ENCODE data around the gene SBSN.

The SBSN gene

DNA sequence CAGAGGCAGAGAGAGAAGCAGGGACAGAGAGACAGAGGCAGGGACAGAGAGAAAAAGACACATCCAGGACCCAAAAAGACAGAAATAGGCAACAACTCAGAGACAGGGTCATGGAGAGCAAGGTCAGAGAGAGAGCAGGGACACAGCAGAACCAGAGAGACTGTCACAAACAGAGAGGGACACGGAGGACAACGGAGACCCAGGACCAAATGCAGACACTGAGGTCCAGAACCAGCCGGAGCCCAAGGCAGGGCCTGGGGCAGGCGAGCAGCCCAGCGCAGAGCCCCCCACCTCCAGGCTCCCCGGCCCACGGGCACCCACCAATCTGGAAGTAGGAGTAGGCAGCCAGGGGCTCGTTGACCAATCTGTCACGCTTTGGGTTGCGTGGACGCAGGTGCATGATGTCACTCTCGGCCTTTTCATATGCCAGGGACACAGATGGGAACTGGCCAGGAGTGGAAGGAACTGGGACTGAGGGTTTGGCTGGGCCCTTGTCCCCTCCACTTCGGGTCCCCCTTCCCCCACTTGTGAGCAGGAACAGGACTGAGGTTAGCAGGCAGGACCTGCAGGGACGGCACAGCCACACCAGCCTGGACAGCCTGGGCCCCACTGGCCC, 25.4 kb upstream of the SBSN start:
- no peak for DNase-seq

DNA sequence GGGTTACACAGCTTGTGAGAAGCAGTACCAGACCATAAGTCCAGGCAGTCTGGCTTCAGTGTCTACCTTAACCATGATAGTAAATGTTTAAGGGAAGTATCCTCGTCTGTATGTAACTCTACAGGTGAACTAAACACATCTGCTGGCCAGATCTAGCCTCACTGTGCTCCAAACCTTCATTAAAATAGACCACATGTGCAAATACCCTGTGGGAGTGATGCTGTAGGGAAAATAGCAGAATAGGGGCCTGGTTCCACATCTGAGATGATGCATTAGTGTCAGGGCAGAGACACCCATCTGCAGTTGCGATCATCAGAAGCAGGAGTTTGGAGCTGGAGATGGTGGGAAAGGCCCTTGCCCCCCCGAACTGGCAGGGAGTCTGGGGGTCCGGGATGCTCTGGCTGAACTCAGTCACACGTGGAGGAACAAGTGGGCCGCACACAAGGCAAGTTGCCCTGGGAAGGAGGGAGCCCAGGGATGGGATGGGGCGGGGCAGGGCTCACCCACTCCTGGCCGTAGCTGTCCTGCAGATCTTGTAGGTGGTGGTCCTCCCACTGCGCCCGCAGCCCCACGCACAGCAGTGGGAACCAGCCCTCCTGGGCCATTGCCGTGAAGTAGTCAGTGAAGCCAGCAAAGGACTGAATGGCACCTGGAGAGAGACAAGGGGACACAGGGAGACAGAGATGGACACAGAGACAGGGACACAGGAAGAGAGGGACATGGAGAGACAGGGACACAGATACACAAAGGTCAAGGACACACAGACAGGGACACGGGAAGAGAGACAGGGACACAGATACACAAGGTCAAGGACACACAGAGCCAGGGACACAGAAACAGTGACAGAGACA, 24.6 kb upstream of the SBSN start:
- no peak for DNase-seq

DNA sequence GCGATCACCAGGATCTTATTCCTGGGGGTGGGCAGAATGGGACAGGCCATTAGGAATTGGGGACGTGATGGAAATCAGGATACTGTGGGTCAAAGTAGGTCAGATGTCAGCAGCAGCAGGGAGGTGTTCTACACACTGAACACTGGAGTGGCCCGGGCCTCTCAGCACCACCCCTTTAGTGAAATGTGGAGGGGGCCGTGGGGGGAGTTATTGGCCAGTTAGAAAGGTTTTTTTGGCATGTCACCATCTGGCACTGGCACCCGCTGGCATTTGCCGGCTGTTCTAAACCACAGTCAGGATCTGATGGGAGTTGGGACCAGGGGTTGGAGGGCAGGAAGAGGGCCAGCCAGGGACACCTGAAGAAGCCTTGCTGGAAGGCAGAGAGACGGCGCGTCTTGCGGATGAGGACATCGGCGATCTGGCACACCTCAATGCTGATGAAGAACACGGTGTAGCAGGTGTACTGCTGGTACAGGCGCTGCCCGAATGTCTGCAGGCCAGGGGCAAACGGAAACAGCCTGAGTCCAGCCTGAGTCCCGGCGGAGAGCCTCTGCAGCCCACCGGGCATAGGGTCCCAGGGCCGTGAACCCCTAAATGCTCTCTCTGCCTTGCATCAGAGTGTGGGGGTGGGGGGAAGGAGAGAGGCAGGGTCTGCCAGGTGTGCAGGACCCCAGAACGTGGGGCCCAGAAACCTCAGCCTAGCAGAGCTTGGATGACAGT, 23.1 kb upstream of the SBSN start:
- no peak for DNase-seq

DNA sequence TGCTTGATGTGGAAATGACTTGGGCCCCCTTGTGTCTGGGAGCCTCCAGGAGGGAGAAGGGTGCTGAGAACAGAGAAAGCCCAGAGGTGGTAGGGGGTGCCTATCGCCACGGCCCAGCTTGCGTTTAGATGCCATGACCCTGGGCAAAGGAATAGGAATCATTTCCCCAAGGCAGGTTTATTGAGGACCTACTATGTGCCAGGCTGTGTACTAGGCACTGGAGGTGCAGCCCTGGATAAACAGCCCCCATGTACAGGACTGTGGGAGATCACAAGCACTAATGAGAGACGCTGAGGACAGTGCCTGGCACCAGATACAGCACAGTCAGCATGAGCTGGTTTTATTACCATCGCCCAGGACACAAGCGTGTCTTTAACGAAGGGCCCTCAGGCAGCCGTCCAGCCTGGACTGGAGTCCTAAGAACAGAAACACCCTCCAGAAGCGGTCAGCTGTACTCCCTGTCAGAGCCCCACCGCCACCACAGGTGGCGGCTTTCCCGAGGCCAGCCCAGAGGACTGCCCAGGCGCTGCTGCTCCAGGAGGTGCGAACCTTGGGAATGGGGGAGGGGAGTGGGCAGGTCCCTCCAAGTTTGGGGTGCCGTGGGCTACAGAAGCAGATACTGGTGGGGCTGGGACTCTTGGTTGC, 21.9 kb upstream of the SBSN start:
- no peak for DNase-seq

DNA sequence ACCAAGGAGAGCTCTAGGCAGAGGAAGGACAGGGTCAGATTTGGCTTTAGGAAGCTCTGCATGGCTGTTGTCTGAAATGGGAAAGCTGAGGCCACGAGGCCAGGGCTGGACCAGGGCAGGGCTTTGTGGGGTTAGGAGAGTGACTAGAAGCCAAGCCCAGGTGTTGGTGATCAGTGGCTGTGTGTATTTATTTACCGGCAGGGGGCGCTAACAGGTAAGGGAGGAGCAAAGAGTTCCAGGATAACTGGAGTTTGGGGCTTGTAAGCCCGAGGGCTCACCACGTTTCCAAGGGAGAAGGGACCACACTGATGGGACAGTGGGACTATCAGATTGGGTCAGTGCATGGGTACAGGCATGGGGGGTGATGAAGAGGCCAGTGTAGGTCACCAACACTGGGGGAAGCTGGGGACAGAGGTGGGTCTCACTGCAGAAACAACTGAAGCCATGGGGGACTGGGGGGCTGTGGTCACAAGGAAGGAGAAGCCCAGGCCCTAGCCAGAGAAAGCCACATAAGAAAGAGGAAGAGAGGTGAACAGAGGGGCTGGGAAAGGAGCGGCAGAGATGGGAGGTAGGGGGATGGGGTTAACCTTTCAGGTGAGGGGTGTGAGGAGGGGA, 21.2 kb upstream of the SBSN start:
- DNase-seq = peak; percentile 22

GRCh38 chr19:35546532-35546931, 18.4 kb upstream of the SBSN start:
- DNase-seq = no peak

GRCh38 chr19:35545855-35546381, 17.8 kb upstream of the SBSN start:
- DNase-seq = no peak

DNA sequence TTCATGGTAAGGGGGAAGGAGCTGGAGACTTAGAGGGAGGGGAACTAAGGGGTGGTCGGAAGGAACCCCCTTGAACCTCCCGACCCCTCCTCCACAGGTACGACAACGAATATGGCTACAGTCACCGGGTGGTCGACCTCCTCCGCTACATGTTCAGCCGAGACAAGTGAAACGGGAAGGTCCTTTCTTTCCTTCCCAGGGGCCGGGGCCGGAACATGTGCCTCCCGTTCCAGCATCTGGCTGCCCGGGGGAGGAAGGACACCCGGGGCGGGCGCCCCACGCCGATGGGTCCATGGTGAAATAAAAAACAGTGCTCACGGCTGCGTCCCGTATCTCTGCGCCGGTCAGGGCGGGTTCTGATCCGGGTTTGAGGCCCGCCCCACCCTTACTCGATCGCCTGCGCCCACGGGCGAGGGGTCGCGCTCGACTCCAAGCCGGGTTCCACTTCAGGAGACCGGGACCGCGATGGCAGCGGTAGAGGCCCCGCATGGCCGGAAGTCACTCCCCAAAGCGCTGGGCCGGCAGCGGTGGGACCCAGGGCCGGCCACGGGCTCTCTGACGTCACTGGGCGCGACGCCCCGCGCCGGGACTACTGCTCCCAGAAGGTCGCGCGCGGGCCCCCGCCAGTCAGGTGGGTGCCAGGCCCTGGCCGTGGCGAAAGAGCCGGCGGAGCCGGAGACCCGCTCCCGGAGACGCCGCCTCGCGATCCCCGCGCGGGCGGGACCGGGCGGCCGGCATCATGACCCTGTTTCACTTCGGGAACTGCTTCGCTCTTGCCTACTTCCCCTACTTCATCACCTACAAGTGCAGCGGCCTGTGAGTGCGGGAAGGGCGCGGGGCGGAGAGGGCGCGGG, 17.1 kb upstream of the SBSN start, which contains the start of gene TMEM147:
Gene TMEM147 (plus strand): TSS at position 626 of the 854 bp plus-strand sequence. CDS start 114 bp downstream, at position 740.
- DNase-seq = peak; percentile 69

DNA sequence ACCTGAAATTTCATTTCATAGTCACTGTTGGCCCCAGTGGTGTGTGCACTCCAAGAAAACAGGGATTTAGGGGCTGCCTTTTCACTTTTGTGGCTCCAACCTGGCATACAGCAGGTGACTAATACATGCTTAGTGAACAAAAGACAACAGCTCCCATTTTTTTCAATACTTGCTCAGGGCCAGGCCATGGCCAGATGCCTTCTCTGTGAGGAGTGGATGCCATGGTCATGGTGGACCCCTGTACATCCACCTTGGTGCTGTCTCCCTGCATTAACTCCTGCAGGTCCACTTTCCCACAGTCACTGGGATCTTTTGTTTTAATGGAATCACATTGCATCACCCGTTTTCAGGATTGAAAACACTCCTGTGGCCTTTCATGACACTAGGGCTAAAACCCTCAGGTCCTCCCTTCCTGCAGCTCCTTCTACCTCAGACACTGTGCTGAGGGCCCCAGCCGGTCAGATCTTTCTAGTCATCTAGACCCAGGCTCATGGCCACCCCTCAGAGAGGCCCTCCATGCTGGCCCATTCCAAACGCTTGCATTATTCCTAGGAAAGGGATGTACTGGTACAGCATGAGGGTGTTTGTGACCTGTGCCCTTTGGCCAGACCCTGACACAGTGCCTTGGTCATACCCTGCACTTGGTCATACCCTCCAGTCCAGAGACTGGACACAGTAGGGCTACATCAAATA, 16.1 kb upstream of the SBSN start:
- DNase-seq = no peak

DNA sequence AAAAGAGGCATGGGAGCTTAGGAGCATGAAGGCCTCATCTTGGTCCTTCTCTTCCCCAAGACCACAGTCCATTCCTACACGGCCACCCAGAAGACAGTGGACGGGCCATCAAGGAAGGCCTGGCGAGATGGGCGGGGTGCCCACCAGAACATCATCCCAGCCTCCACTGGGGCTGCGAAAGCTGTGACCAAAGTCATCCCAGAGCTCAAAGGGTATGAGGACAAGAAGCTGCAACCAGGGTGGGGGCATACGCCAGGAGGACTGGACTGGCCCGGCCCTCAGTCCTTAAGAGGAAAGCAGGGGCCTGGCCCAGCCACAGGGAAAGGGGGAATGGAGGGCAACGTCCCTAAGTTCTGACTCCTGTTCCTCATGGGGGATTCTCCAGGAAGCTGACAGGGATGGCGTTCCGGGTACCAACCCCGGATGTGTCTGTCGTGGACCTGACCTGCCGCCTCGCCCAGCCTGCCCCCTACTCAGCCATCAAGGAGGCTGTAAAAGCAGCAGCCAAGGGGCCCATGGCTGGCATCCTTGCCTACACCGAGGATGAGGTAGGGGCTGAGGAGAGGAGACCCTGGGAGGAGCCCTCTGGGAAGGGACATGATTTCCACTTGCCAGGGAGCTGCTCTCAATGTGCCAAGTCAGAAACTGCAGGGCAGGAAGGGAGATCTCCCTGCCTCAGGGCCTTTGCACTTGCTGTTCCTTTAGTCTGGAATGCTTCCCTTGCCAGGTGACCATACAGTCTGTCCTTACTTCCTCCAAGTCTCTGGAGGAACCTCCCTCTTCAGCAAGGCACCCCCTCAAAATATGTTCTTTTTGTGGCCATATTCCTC, 15.4 kb upstream of the SBSN start:
- no peak for DNase-seq

GRCh38 chr19:35542209-35542608, 14.1 kb upstream of the SBSN start:
- no peak for DNase-seq

DNA sequence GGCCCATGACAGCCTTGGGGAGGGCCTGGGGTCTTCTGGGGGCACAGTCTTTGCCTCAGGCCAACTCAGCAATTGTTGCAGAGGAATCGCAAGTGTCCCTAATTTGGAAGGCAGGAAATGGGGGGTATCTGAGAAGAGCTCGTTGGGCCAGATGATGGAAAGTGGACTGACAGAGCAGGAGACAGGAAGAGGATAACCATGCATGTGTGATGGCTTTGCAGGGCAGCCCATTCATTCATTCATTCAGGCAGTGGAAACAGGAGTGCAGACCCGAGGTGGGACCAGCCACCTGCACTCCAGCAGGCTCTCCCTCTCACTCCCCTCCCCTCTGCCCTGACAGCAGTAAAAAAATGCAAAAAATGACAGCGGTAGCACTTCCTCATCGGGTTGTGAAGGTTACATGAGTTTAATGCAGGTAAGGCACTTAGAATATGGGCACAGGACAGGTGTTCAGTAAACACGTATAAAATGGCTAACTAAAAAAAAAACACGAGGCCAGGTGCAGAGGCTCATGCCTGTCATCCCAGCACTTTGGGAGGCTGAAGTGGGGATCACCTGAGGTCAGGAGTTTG, 12.3 kb upstream of the SBSN start:
- no peak for DNase-seq

DNA sequence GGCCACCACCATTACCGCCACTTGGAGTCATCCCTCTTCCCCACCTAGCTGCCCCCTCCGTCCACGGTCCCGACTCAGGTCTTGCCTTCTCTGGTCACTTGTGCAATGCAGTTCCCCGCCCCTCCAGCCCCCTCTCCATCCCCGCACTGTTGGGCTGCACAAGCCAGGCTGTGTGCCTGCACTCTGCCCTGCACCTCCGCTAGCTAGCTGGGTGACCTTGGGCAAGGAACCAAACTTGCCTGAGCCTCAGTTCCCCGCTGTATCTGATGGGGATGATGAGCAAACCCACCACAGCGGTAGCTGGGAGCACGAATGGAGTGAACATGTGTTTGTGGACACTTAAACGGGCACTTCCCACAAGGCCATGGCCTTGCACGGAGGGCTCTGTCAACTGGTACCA, 11.7 kb upstream of the SBSN start:
- no peak for DNase-seq

DNA sequence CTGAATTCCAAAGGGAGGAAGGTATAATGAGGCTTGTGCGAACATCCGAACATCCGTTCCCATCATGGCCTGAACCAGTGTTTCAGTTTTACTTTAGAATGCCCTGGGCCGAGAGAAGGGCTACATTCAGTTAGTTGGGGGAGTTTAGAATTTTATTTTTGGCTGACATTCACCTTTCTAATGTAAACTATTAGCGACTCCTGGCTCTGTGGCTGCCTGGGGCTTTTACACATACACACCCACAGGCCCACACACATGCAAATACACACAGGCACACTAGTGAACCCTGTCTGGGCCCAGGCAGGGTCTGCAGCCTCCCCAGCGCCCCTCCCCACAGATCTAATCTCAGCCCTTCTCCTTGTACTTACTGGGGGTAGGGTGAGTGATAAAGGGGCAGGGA, 11.2 kb upstream of the SBSN start:
- DNase-seq = no peak

DNA sequence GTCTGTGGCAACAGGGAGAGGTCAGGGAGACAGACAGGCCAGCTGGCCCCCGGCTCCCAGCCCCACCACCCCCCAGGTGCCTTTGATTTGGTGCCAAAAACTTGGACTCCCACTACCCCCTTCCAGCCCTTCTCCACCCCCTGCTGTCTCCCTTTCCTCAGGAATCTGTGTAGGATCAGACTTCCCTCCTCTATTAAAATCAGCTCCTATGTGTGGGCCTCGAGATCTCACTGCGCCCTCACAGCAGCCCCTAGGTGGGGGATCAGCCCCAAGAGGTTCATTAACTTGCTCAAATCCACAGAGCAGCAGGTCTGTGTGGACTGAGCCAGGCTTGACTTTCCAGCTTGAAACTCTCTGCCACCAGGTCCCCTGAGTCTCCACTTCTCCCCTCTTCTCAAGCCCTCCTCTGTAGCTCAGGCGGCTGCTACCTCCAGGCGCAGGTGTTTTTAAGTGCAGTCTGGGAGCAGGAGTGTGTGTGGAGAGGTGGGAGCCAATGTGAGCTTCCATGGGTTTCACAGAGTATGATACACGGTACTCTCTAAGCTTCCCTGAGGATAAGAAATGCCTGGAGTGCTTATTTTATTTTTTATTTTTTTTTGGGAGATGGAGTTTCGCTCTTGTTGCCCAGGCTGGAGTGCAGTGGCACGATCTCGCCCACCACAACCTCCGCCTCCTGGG, 6.8 kb upstream of the SBSN start:
- no peak for DNase-seq

DNA sequence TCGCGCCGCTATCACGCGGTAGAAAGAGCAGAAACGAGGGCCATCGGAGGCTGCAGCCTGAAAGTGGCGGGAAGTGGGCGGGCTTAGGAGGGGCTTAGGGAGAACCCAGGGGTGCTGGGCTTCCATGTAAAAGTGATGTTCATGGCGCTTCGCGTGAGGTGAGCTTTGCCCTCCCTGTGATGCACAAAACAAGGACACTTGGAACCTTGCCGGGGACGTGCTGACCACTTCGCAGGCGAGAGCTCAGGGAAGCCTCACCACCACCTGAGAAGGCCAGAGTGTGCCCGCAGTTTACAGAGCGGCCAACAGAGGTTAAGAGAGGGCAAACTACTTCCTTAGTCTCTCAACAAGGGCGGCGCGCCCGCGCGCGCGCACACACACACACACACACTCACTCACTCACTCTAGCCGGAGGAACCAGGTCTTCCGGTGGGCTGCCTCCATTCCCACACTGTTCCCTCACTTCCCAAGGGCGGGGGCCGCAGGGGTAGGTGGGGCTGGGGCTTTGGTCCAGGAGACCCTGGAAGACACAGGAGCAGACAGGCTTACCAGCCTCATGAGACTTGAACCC, 5.8 kb upstream of the SBSN start:
- DNase-seq = no peak

GRCh38 chr19:35533201-35533821, 5.2 kb upstream of the SBSN start, which contains the start of gene GAPDHS:
GAPDHS (plus strand) TSS chr19:35533456; CDS start chr19:35533528, 72 bp downstream.
- DNase-seq = no peak

- no peak for DNase-seq
These were observed 3.2 kb upstream of the SBSN start for GRCh38 chr19:35531291-35531690.
